GM12865 (cell line): ENCODE results near the gene KIAA1549.

Experiments
- DNase-seq: peaks from one replicate; pipeline ENCODE4 v3.0.0; 2010; ENCODE audit warnings: low read depth
- H3K4me3 ChIP-seq: 2 replicates; pipeline ENCODE4 v1.5.1; 2011; ENCODE audit warnings: mild to moderate bottlenecking, low read depth, low read length, control low read depth
- TF ChIP-seq, protein P1 (sequence below): IDR thresholded peaks from 2 replicates; pipeline ENCODE4 v1.5.1; 2011; ENCODE audit warnings: low read length, control low read depth, low read depth, inconsistent platforms; ENCODE audit not compliant: insufficient read depth; ENCODE audit errors: missing control alignments

The KIAA1549 gene

GRCh38 chr7:138902161-138902560 is 79.0 kb downstream of the KIAA1549 start:
- TF ChIP-seq, protein P1, sequence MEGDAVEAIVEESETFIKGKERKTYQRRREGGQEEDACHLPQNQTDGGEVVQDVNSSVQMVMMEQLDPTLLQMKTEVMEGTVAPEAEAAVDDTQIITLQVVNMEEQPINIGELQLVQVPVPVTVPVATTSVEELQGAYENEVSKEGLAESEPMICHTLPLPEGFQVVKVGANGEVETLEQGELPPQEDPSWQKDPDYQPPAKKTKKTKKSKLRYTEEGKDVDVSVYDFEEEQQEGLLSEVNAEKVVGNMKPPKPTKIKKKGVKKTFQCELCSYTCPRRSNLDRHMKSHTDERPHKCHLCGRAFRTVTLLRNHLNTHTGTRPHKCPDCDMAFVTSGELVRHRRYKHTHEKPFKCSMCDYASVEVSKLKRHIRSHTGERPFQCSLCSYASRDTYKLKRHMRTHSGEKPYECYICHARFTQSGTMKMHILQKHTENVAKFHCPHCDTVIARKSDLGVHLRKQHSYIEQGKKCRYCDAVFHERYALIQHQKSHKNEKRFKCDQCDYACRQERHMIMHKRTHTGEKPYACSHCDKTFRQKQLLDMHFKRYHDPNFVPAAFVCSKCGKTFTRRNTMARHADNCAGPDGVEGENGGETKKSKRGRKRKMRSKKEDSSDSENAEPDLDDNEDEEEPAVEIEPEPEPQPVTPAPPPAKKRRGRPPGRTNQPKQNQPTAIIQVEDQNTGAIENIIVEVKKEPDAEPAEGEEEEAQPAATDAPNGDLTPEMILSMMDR, result no peak
- no peak for DNase-seq
- H3K4me3 ChIP-seq, result no peak overlapping the region

DNA sequence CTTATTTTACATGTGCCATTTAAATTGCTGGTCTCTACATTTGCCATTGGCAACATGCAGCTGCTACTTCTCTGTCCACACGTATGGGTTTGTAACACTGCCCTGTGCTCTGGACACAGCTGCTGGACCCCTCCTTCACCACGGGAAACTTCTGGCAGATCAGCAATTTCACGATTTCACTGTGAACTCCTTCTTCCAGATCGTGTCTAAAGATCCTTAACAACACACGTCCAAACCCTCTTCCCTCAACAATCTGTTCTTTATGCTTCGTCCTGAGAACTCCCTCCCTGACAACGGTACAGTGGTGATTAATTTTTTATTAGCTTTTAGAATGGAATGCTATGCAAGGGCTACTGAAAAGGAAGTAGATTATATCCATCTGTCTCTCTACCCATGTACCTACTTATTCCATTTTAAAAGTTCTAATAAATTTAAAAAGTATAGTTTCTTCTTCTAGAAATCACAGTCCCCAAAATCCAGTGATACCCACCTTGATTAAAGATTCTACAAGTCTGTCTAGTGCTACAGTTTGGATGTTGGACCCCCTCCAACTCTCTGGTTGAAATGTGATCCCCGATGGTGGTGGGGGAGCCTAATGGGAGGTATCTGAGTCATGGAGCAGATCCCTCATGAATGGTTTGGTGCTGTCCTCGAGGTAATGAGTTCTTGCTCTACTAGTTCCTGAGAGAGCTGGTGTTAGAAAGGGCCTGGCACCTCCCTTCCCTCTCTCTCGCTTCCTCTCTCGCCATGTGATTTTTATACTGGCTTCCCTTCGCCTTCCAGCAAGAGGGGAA is 81.0 kb downstream of the KIAA1549 start:
- H3K4me3 ChIP-seq, result no peak overlapping the region
- TF ChIP-seq, protein P1, result no peak
- DNase-seq, result no peak

GRCh38 chr7:138898802-138899201 is 82.4 kb downstream of the KIAA1549 start:
- no peak overlapping the region for H3K4me3 ChIP-seq
- no peak for DNase-seq
- TF ChIP-seq, protein P1, result no peak

- peak; percentile 45 for DNase-seq
- H3K4me3 ChIP-seq, result no peak overlapping the region
- TF ChIP-seq, protein P1, result no peak
Observed at GRCh38 chr7:138898255-138898654, 82.9 kb downstream of the KIAA1549 start.

GRCh38 chr7:138895679-138896078 is 85.5 kb downstream of the KIAA1549 start:
- DNase-seq, result no peak
- TF ChIP-seq, protein P1, result no peak
- no peak overlapping the region for H3K4me3 ChIP-seq

GRCh38 chr7:138893258-138893657 is 87.9 kb downstream of the KIAA1549 start:
- TF ChIP-seq, protein P1, result no peak
- DNase-seq, result peak; percentile 15
- no peak overlapping the region for H3K4me3 ChIP-seq

GRCh38 chr7:138892812-138893211 is 88.4 kb downstream of the KIAA1549 start:
- TF ChIP-seq, protein P1, result no peak
- DNase-seq, result no peak
- no peak overlapping the region for H3K4me3 ChIP-seq
